ENCODE results near the gene PCDHA11. TPM values are rescaled to one million over a fixed set of nuclear protein-coding genes. Genes with fewer than 3 reads are reported as not detected.
"Not testable (repeated sequence)": the region's sequence is repeated elsewhere in the genome, so short reads cannot be mapped to it uniquely, and the experiment has no call there.

Gene PCDHA11
- total and polyA plus RNA-seq, 3 donors from 2014 or later, result 2.7 to 4.6 (median 2.9) TPM

GRCh38 chr5:140835622-140836510 is 32.9 kb upstream of the PCDHA11 start:
- no peak for TF ChIP-seq CTCF (IDR thresholded peaks at IDR 0.05)
- TF ChIP-seq POLR2A (IDR thresholded peaks at IDR 0.05), result no peak
- peak overlapping the region in 1 of 2 donors; percentile 6 for H3K4me3 ChIP-seq
- no peaks in the 10 kb centered on the region for H3K4me1 ChIP-seq
- WGBS, 2 donors, result 29 to 48% methylated on average over 34 to 92 of the region's 103 CpGs
- no peaks in the 10 kb centered on the region for H3K27me3 ChIP-seq
- no peak for DNase-seq
- H3K9me3 ChIP-seq, result no peaks in the 10 kb centered on the region
- no peak overlapping the region for H3K27ac ChIP-seq
- intact Hi-C loops (cut with DNase I; ENCODE audit: low total_unique reads), result no loop called here
- H3K36me3 ChIP-seq (ENCODE audit: low read depth, missing control alignments), result no peaks in the 10 kb centered on the region

GRCh38 chr5:140840978-140841962 is 27.5 kb upstream of the PCDHA11 start, which contains the start of gene PCDHA8:
Gene PCDHA8, plus strand, starts transcription at chr5:140841187. Its CDS starts 135 bp downstream, at chr5:140841322.
- TF ChIP-seq POLR2A (IDR thresholded peaks at IDR 0.05) (no peak), CTCF (IDR thresholded peaks at IDR 0.05) (peak in 2 of 3 experiments; percentile 26 to 39)
- intact Hi-C loops (cut with DNase I; ENCODE audit: low total_unique reads), result no loop called here
- Histone ChIP-seq H3K27me3 (no peaks in the 10 kb centered on the region), H3K4me3 (peak within 1 kb of the TSS in 1 of 2 donors; percentile 9), H3K9me3 (no peaks in the 10 kb centered on the region), H3K27ac (no peak within 1 kb of the TSS), H3K4me1 (no peaks in the 10 kb centered on the region), H3K36me3 (ENCODE audit: low read depth, missing control alignments) (no peaks in the 10 kb centered on the region)
- DNase-seq, result peak; percentile 72
- WGBS, 2 donors, result 13 to 18% methylated on average over 41 to 47 of the region's 47 CpGs

GRCh38 chr5:140842798-140843733 is 25.7 kb upstream of the PCDHA11 start:
- Histone ChIP-seq H3K36me3 (ENCODE audit: low read depth, missing control alignments) (no peaks in the 10 kb centered on the region), H3K27me3 (no peaks in the 10 kb centered on the region), H3K9me3 (no peaks in the 10 kb centered on the region), H3K27ac (no peak overlapping the region), H3K4me1 (no peaks in the 10 kb centered on the region), H3K4me3 (no peak overlapping the region)
- TF ChIP-seq CTCF (IDR thresholded peaks at IDR 0.05), result no peak
- TF ChIP-seq POLR2A (IDR thresholded peaks at IDR 0.05), result no peak
- no peak for DNase-seq
- WGBS, 2 donors, result 24 to 33% methylated on average over 56 to 74 of the region's 87 CpGs
- intact Hi-C loops (cut with DNase I; ENCODE audit: low total_unique reads), result no loop called here

GRCh38 chr5:140848139-140849102 is 20.3 kb upstream of the PCDHA11 start, which contains the start of gene PCDHA9:
Gene PCDHA9, plus strand, starts transcription at chr5:140848382. Its CDS starts 114 bp downstream, at chr5:140848496.
- DNase-seq; H3K4me1 ChIP-seq; intact Hi-C loops (cut with DNase I; ENCODE audit: low total_unique reads); H3K27me3 ChIP-seq; H3K36me3 ChIP-seq (ENCODE audit: low read depth, missing control alignments); H3K9me3 ChIP-seq; H3K27ac ChIP-seq; H3K4me3 ChIP-seq: not testable (repeated sequence)
- WGBS, 2 donors, result 11 to 17% methylated on average over 11 to 36 of the region's 48 CpGs

- H3K4me1 ChIP-seq; H3K27ac ChIP-seq; intact Hi-C loops (cut with DNase I; ENCODE audit: low total_unique reads); H3K27me3 ChIP-seq; H3K36me3 ChIP-seq (ENCODE audit: low read depth, missing control alignments); H3K9me3 ChIP-seq; DNase-seq: not testable (repeated sequence)
- WGBS, 2 donors, result 16 to 38% methylated on average over 18 to 76 of the region's 101 CpGs
- H3K4me3 ChIP-seq, result peak overlapping the region in 1 of 2 donors; percentile 32
Observed at GRCh38 chr5:140849831-140850634, 18.7 kb upstream of the PCDHA11 start.
